ENCODE data around the gene PCNT.
"Not testable (repeated sequence)": the region's sequence is repeated elsewhere in the genome, so short reads cannot be mapped to it uniquely, and the experiment has no call there.

Gene PCNT

DNA sequence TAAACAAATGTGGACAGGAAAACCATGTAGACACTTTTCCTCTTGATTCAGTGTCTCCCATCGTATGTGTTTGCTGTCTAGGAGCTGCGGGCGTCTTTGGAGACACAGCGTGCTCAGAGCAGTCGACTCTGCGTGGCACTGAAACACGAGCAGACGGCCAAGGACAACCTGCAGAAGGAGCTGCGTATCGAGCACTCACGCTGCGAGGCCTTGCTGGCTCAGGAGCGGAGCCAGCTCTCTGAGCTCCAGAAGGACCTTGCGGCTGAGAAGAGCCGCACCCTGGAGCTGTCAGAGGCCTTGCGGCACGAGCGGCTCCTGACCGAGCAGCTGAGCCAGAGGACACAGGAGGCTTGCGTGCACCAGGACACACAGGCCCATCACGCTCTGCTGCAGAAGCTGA, 107.5 kb downstream of the PCNT start:
- no peak for DNase-seq

DNA sequence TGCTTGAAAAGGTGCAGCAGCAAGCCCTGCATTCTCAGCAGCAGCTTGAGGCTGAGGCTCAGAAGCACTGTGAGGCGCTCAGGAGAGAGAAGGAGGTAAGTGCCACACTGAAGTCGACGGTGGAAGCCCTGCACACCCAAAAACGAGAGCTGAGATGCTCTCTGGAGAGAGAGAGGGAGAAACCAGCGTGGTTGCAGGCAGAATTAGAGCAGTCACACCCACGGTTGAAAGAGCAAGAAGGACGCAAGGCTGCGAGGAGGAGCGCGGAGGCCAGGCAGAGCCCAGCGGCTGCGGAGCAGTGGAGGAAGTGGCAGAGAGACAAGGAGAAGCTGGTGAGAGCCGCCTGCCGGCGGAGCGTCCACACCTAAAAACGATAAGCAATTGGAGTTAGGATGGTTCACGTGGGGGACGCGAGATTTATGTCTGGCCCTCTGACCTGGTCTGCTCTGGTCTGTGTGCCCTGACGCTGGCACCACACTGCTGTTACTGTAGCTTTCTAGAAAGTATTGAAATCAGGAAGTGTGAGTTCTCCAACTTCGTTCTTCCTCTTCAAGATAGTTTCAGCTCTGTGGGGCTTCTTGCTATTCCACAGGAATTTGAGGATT, 108.0 kb downstream of the PCNT start:
- DNase-seq = no peak

- not testable (repeated sequence) for DNase-seq
Measured at GRCh38 chr21:46433116-46433515, 109.2 kb downstream of the PCNT start.

DNA sequence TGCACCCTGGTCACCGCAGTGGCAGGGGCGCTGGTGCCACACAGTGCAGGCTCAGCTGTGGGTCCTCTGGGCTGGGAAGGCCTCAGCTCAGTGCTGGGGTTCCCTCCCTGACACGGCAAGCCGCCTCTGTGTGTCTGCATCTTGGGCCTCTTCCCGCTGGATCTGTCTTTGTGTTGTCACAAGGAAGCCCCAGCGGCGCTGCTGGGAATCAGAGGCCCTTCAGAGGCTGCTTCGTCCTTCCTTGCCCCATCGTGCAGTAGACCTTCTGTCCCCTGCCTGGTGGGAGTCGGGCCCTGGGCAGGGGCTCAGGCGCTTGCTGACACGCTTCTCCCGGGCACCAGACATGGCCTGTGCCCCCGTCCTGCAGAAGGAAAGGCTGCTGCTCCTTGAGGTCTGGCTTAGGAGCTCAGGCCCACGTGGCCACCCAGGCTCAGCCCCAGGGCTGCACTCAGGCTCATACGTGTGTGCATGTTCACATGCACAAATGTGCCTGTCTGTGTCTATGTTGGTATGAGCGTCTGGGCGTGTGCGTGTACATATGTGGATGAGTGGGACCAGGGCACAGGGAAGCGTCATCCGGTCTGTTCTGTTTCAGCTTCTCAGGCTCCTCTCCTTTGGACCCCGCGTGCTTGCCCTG, 110.5 kb downstream of the PCNT start:
- no peak for DNase-seq

DNA sequence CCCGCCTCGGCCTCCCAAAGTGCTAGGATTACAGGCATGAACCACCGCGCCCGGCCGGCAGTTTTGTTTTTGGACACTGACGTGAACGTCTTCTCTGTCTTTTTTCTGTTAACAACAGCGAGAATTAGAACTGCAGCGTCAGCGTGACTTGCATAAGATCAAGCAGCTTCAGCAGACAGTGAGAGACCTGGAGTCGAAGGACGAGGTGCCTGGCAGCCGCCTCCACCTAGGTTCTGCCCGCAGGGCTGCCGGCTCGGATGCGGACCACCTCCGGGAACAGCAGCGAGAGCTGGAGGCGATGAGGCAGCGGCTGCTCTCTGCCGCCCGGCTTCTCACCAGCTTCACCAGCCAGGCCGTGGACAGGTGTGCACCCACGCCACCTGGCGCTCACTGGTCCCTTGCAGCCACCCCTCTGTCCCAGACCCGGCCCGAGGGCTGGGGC, 111.9 kb downstream of the PCNT start:
- DNase-seq = no peak

- no peak for DNase-seq
Measured at GRCh38 chr21:46436621-46437020, 112.7 kb downstream of the PCNT start.

DNA sequence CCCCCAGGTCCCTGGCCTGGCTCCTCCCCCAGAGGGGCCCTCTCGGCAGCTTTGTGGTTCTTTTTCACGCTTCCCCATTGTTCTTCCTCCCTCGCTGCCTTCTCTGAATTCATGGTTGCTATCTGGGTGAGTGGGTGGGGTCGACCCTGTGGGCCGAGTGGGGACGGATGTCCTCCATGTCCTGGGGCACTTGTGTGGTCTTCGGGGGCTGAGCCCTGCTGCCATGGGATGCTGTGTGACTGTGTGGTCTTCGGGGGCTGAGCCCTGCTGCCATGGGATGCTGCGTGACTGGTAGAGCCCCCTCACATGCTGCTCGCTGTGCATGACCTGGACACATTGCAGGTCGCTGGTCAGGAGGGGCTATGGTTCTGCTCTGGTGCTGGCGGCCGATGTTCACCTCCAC, 113.1 kb downstream of the PCNT start:
- DNase-seq = no peak

GRCh38 chr21:46437511-46437910, 113.6 kb downstream of the PCNT start:
- no peak for DNase-seq

DNA sequence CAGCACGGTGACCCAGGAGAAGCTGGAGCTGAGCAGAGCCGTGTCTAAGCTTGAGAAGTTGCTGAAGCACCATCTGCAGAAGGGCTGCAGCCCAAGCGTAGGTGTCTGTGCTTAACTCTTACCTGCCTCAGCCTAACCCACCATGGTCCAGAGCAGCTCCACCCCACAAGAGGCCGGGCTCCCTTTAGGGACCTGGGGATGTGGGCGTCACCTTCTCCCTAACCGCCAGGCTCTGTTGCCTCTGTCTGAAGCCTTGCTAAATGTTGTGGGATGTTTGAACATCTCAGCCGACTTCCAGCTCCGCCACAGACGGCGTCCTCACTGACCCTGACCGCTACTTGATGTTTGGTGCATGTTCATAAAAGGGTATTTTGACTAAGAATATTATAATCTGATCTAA, 114.3 kb downstream of the PCNT start:
- DNase-seq = no peak

DNA sequence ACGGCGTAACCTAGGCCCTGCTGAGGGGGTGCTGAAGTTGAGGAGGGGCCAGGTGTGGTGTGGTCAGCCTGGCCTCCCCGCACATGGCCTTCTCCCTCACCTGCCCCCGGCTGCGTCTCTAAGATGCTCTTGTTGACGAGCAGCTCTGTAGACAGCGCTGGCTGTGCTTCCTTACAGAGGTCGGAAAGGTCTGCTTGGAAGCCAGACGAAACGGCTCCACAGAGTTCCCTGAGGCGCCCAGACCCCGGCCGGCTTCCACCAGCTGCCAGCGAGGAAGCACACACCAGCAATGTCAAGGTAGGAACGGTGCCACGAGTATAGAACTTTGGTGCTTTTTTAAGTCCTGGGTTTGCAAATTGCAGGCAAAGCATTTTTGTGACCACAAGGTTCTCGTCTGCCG, 116.0 kb downstream of the PCNT start:
- no peak for DNase-seq

- no peak for DNase-seq
Measured at GRCh38 chr21:46441331-46441730, 117.4 kb downstream of the PCNT start.

- DNase-seq = no peak
Measured at GRCh38 chr21:46441961-46442498, 118.1 kb downstream of the PCNT start.

DNA sequence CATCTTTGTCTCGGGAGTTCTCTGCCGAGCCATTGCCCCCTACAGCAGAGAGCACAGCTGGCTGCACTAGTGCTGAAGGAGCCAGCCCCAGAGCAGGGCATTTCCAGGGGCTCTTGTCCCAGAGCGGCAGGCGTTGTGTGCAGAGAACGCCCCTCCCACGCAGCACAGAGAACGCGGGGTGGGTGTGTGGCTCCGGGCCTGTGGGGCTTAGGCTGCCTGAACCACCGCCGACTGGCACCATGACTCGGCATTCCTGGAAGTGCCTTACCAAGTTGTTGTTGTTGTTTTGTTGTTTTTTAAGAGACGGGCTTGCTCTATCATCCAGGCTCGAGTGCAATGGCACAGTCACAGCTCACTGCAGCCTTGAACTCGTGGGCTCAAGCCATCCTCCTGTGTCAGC, 119.0 kb downstream of the PCNT start:
- DNase-seq = no peak

DNA sequence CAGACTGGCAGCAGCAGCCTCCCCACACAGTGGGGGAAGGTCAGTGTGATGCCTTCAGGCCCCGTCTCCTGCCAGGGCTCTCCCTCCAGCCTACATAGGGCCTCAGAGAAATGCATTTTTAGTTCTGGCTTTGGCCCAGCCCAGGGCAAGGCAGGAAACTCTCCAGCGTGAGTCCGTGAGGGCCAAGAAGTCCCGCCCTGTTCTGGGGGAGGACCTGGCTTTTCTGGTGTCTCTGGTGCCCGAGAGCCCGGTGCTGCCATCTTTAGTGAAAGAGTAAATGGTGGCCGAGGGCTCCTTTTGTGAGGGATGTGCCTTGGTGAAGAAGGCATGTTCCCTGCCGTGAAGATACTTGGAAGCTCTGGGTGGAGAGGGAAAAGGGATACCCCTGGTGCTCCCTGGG, 120.0 kb downstream of the PCNT start:
- DNase-seq = no peak

DNA sequence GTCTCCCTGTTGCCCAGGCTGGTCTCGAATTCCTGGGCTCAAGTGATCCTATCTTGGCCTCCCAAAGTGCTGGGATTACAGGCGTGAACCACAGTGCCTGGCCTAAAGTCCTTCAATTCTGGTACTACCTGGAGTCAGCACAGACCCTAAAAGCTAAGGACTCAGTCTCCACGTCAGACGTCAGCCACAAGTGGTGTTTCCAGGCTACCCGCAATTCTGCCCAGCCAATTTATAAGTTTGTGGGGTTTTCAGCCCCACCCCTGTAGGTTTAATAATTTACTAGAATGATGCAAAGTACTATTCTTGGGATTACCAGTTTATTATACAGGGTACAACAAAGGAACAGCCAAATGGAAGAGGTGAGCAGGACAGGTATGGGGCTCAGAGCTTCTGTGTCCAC, 124.2 kb downstream of the PCNT start:
- no peak for DNase-seq

DNA sequence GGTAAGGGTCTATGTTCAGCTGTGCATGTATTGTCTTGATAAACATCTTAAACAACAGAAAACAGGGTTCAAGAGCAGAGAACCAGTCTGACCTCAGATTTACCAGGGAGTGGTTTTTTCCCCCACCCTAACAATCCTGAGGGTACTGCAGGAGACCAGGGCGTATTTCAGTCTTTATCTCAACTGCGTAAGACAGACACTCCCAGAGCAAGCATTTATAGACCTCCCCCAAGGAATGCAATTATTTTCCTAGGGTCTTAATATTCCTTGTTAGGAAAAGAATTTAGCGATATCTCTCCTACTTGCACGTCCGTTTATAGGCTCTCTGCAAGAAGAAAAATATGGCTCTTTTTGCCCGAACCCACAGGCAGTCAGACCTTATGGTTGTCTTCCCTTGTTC, 124.9 kb downstream of the PCNT start:
- DNase-seq = not testable (repeated sequence)

GRCh38 chr21:46452710-46453109, 128.8 kb downstream of the PCNT start:
- no peak for DNase-seq

GRCh38 chr21:46454142-46454541, 130.2 kb downstream of the PCNT start:
- DNase-seq = no peak

DNA sequence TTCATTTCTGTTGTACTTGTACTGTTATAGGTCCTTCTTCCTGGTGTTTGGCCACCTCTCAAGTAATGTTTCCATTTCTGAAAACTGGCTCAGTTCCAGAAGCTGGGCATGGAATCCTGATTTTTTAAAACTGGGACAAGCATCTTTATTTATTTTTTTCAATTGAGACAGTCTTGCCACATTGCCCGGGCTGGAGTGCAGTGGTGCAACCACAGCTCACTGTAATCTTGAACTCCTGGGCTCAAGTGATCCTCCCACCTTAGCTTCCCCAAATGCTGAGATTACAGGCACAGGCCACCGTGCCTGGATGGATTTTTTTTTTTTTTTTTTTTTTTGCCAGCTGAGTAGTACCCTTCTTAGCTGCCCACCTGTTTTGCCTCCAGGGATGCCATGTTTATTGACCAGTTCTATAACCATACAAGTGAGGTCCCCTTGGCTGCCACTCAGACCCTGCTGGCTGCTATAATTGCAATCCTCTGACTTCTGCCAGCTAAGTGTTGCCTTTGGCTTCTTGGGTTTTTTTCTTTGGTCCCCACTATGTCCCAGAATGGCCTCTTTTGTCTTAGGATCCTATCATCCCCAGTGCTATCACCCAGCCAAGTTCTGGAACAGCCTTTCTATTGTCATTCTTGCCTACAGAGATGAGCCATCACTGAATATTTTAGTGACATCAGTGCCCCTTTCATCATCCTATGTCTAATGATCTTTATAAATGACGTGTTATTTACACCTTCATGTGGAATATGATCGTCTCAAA, 130.9 kb downstream of the PCNT start:
- no peak for DNase-seq

DNA sequence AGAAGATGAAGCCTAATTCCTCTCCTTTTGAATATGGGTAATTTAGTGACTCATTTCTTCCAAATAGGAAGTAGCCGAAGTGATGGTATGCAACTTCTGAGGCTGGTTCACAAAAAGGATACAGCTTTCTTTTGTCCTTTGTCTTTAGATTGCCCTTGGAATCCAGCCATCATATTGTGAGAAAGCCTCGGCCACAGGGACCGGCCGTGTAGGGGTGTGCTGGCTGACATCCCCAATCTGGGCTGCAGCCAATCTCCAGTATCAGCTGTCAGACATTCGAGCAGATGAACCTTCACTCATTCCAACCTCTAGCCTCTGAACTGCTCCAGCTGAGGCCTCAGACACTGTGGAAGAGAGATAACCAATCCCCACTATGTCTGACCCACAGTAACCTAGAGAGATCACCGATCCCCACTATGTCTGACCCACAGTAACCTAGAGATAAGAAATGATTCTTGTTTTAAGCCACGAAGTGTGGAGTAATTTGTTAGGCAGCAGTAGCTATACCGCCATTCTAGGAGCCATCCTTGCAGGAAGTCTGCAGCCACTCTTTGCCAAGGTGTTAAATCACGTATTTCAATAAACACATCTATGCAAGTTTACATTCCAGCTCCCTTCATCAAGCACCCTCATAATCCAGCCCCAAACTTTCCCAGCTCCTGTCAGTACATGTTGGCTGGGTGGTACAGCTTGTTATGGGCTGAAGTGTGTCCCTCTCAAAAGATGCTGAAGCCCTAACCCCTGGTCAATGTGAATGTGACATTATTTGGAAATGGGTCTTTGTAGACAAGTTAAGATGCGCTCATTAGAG, 131.8 kb downstream of the PCNT start:
- DNase-seq = no peak

DNA sequence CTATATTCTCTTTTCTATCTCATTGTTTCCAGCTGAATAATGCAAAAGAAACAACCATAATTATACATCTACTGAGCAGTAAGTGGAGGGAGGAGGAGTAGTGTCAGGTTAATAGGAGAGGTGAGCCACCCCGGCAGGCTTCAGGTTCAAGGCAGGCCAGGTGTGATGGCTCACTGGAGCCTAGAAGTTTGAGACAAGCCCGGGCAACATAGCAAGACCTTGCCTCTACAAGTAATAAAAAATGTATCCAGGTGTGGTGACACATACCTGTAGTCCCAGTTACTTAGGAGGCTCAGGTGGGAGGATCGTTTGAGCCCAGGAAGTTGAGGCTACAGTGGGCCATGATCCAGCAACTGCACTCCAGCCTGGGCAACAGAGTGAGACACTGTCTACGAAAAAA, 132.8 kb downstream of the PCNT start:
- no peak for DNase-seq

GRCh38 chr21:46457801-46458314, 133.9 kb downstream of the PCNT start:
- peak in 1 of 2 experiments; percentile 20 for DNase-seq
